GM19238 (cell line): ENCODE measurements around the gene NRXN2.
"Not testable (repeated sequence)": the region's sequence is repeated elsewhere in the genome, so short reads cannot be mapped to it uniquely, and the experiment has no call there.

ENCODE experiments used
- DNase-seq: peaks from one replicate; pipeline ENCODE4 v3.0.0; 2011; ENCODE audit warnings: low spot score; ENCODE audit not compliant: insufficient read length

The NRXN2 gene

GRCh38 chr11:64568041-64568571 is 154.9 kb downstream of the NRXN2 start:
- no peak for DNase-seq

DNA sequence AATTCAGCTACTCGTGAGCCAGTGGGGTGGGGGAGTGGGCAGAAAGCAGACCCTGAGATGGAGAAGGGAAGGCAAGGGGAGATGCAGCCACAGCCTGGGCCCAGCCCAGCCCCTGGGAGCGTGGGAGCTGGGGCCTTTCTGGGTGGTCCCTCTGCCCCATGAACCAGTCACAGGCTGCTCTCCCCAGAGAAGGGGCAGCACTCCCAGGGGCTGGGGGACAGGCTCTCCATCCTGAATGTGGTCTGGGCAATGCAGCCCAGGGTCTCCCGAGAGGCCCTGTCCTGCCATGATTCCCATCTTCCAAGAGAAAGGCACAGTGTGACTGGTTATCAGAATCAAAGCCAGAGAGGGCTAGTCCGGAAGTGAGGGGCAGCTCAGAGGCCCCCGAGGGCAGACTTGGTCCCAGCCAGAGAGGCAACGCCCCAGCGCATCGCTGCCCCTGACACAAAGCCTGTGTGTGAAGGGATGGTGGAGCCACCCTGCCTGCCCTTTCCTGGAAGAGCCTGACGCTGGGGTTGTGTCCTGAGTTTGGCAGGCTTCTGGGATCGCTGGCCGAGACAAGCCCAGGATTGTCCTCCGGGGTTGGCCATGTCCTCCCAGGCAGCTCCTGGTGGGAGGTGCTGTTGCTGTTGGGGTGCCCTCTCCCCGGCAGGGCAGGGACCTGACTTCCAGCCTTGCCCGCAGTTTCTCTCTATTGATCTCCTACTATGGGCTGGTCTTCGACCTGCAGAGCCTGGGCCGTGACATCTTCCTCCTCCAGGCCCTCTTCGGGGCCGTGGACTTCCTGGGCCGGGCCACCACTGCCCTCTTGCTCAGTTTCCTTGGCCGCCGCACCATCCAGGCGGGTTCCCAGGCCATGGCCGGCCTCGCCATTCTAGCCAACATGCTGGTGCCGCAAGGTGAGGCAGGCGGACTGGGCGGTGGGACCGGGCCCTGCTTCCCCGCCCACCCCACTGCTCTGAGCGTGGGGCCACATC is 155.8 kb downstream of the NRXN2 start:
- no peak for DNase-seq

DNA sequence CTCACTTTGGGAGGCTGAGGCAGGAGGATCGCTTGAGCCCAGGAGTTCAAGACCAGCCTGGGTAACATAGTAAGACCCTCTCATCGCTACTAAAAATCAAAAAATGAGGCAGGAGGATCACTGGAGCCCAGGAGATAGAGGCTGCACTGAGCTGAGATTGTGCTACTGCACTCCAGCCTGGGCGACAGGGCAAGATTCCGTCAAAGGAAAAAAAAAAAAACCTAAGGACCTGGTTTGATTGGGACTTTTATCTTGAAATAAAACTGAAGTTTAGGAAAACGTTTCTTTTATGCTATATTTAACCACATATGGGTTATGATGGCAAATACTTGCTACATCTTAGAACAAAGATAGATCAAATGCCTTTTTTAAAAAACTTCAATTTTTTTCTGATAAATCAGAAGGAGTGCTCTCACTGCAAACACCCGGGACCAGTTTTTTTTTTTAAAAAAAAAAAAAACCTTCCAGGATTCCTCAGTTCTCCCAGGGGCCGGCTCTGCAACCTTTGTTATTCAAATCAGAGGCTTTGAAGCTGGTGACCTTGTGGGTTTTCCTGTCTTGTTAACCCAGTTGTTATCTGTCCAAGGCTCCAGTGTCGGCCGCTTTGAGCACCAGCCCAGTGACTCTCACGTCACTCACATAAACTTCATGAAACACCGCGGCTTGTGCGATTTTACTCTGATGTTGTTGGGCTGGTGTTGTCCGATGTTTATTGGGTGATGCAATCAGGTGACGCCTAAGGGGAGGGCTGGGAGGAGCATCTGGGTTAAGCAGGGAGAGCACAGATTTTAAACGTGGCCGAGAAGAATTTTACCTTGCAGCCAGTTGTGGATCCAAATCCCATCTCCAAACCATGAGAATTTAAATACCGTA is 156.7 kb downstream of the NRXN2 start:
- DNase-seq = no peak

DNA sequence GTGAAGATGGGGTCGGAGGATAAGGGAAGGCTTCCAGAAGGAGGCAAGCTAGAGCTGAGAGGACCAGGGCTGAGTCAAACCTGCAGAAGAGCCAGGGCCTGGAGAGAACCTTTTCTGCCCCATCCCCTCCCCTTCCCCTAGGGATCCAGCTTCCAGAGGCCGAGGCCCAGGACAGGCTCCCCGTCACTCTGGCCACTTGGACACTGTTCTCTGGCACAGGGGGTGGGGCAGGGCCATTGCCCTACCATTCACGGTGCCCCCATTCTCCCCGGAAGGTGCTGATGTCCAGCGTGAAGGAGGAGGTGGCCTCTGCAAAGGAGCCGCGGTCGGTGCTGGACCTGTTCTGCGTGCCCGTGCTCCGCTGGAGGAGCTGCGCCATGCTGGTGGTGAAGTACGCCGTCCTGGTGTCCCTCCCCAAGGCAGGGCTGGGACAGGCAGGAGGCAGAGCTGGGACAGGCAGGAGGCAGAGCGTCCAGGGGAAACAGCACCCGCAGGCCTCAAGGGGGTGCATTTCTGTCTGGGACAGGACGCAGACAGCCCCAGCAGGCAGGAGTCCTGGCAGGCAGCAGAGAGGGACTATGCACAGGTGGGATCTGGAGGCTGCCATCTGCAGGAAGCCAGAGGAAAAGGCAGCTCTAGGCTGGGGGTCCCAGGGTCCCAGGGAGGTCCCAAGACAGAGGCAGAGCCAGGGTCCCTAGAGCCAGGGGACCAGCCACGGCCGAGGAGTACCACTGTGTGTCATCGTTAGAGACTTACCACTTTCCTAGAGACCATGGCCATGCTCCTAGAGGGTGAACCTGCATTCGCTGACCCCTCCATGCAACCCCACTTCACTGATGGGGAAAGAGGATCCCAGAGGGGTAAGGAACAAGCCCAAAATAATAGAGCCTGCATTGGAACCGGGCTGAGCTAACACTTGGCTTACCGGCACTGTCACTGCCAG is 157.8 kb downstream of the NRXN2 start:
- no peak for DNase-seq

DNA sequence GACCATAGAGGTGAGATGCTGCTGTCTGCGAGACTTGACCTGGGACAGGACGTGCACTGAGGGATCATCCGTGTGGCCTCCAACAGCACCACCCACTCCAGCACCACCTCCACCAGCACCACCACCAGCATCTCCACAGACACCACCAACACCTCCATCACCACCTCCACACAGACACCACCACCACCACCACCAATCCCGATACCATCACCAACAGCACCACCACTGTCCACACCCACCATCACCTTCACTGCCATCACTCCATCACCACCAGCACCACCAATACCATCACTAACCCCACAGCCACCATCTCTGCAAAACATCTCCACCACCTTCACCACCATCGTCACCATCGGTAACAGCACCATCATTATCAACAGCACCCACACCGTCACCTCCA is 158.6 kb downstream of the NRXN2 start:
- no peak for DNase-seq

DNA sequence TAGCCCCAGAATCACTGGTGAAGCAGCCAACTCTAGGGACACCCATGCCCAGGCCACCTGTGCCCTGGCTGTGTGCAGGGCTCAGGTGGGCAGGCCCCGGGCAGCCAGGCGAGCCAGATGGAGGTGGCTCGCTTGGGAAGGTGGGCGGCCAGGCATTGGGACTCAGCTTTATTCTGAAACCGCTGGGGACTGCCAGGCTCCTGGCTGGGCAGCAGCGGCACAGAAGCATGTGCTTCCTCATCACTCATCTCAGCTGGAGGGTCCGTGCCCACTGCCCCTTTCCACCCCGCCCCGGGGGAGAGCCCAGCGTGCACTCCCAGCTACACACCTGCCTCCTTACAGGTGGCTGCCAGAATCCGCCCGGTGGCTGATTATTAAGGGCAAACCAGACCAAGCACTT is 159.0 kb downstream of the NRXN2 start:
- no peak for DNase-seq

DNA sequence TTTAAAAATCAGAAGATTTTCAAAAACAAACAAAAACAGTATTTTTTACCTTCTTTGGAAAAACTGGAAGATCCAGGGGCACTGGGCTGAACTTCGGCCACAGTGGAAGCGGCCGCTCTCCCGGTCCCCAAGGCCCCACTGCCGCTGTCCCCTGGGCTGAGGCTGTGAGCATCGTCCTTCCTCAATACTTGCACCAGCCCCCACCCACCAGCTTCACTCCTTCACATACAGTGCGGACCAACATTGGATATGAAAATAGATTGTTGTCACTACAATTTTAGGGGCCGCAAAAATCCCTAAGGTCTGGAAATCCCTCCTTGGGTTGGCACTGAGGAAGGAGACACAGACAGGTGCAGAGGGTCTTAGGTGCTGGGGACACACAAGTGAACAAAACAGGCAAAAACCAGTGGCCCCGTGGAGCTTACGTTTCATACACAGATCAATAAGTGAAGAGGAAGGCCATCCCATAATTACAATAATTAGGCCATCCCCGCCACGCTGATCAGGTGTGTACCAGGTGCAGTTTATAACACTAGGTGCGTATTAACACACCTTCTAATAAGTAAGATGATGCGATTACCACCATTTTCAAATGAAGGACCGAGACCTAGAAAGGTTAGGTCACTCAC is 160.2 kb downstream of the NRXN2 start:
- DNase-seq = no peak

DNA sequence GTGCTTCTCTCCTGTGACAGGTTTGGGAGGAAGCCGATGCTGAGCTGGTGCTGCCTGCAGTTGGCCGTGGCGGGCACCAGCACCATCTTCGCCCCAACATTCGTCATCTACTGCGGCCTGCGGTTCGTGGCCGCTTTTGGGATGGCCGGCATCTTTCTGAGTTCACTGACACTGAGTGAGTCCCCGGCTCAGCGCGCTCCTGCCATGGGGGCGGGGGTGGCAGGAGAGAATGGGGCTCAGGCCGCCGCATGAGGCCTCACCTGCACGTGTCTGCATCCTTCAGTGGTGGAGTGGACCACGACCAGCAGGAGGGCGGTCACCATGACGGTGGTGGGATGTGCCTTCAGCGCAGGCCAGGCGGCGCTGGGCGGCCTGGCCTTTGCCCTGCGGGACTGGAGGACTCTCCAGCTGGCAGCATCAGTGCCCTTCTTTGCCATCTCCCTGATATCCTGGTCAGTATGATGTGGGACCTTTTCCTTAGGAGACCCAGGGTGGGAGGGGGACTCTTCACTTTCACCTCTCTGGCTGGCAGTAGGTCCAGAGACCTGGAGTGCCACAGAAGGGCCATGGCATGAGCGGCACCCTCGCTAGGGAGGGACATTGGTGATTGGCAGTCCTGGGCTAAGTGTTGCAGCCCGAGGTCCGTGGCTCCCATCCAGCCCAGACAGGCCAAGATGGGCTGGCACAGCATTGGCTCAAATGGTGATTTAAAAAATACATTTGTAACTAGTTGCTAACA is 160.8 kb downstream of the NRXN2 start:
- DNase-seq = no peak

DNA sequence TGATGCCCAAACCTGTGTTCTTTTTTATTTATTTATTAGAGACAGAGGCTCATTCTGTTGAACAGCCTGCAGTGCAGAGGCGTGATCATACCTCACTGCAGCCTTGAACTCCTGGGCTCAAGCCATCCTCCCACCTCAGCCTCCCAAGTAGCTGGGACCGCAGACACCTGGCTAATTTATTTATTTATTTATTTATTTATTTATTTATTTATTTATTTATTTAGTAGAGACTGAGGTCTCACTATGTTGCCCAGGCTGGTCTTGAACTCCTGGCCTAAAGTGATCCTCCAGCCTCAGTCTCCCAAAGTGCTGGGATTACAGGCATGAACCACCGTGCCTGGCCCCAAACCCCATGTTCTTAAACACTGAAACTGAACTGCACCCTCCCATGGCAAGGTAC is 161.6 kb downstream of the NRXN2 start:
- DNase-seq = not testable (repeated sequence)

- no peak for DNase-seq
Measured at GRCh38 chr11:64560941-64561340, 162.1 kb downstream of the NRXN2 start.

DNA sequence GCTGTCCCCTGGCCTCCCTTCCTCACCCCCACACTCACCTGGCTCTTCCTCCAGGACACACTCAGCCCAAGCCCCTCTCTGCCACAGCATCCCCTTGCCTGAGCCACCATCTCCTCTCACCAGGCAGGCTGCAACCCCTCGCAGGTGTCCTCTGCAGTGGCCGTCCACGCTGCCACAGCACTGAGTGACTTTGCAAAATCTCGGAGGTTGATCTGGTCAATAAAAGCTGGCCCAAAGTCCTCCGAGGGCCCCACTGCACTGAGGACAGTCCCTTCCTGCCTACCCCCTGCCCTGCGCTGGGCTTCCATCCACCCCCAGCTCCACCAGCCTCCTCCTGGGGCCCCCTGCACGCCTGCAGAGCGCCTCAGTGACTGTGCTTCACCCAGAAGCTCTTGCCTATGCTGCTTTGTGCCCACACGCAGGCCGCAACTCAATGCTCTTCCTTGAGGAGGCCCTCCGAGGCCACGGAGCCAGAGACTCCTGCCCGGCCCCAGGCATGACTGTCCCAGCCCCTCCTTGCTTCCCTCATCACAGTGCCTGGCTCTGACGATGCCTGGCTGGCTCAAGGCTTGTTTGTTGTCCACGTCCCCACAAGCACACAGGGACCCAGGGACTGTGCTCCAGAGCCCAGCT is 162.7 kb downstream of the NRXN2 start:
- DNase-seq = no peak

- no peak for DNase-seq
Measured at GRCh38 chr11:64559351-64560138, 163.5 kb downstream of the NRXN2 start.

DNA sequence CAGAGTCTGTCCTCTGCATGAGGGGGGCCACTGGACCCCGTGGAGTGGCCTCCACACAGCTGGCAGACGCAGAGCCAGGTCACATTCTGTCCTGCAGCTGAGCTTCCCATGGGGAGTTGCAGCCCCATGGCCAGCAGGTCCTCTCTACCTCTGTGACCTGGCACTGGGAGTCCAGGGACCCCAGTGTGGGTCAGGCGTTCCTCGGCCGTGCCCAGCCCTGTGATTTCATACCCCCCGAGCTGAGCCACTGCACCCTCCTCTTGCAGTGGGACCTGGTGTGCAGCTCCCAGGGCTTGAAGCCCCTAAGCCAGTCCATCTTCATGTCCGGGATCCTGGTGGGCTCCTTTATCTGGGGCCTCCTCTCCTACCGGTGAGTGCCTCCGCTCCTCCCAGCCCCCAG is 164.1 kb downstream of the NRXN2 start:
- DNase-seq = no peak

GRCh38 chr11:64558065-64558745 is 164.8 kb downstream of the NRXN2 start:
- DNase-seq = no peak

GRCh38 chr11:64556721-64557250 is 166.2 kb downstream of the NRXN2 start:
- no peak for DNase-seq
